ENCODE measurements around the gene HPCAL4.

Gene HPCAL4

DNA sequence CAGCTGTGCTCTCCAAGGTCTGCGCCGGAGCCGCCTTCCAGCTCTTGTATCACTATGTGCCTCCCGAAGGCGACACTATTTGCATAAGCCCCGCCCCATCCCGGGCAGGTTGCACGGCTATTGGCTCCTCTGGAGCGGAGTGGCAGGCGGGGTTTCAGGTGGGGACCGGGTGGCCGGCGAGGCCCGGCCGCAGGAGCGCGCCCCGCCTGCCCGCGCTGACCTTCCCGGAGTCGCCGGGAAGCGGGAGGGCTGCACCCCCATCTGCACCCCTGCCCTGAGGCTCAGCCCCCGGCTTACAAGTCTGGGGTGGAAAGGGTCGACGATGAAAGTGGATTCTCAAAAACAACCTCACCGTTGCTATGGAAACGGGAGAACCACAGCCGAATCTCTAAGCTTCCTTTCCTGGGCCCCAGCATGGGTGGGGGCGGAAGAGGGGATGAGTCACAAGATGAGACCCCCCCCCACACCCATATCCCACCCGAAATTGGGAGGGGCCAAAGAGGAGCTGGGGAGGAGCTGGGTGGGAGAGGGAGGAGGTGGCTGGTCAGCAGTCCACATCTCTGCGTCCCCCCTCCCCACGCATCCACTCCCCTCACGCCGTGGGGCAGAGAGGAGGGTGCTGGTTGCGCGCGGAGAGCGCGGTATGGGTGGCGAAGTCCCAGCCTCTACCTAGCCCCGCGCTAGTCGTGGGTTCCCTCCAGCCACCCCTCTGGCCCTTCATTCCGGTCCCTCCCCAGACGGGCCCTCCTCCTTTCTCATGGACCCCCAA is at the start of gene HPCAL4:
Gene HPCAL4 (minus strand): TSS at position 51 of the 769 bp plus-strand sequence. CDS start 6,830 bp downstream, outside the sequence.
- DNase-seq (ENCODE audit: low spot score) = peak; percentile 87

DNA sequence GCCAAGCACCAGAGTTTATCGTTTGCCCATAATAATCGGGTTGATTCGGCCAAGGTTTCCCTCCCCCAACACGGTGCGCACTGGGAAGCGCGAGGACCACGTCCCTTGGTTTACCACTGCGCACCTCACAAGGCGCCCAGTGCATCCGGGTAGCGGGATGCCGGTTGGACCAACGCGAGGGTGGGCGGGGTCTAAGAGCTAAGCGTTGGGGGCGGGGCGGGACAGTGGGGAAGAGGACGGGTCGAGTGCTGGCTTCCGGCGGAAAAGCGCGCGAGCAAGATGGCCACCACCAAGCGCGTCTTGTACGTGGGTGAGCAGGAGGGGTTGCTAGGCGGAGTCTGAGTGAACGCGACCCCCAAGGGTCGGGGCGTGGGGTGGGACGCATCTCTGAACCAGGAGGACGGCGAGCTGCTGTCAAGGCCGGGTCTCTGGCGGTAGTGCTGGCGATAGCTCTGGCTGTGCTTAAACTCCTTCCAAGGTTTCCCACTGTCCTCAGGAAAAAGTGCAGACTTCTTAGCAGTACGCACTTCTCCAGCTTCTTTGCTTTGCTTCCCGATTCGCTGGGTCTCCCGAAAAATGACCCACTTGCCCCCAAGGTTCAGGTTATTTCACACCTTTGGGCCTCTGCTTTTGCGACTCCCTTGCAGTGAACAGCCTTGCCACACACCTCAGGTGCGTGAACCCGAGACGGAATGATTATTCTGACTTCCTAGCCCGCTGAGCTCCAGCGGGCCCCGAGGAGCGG is 47.6 kb upstream of the HPCAL4 start, which contains the start of gene PPIE:
Gene PPIE (plus strand): TSS at position 261 of the 745 bp plus-strand sequence. CDS start 19 bp downstream, at position 280.
- DNase-seq (ENCODE audit: low spot score) = peak; percentile 97

DNA sequence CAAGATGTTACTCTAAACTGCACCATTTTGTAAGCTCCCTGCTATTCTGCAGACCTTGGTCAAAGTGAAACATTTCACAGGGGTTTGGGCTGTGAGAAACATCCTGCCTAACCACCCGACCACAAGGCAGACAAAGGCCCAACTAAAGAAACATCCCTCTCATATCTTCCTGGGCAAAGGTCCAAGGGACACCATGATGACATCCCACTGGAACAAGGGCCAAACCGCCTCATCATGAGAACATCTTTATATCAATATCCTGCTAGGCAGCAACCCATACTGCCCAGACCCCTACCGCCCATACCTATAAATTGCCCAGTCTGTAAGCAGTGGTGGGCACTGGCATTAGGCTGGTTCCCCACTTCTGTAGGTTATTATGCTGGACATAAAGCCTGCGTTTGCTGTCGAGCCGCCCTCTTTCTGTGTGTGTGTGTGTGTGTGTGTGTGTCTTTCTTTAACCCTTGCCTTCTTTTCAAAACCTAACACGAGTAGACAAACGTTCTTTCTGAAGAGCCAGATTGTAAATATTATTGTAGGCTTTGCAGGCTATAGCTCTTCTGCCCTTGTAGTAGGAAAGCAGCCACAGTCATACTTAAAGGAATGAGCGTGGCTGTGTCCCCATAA is 46.4 kb upstream of the HPCAL4 start:
- no peak for DNase-seq (ENCODE audit: low spot score)

DNA sequence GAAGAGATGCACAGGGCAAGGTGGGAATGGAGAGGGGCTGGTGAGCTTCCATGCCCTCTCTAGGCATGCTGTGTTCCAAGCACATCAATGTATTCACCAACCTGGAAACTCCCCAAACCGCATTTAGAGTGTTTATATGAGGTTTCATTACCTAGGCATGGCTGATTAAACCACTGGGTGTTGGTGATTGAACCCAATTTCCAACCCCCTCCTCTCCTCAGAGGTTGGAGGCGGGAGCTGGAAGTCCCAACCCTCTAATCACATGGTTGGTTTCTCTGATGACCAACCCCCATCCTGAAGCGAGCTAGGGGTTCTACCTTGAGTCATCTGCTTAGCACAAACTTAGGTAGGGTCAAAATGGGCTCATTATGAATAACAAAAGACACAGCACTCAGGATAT is 44.5 kb upstream of the HPCAL4 start:
- no peak for DNase-seq (ENCODE audit: low spot score)

DNA sequence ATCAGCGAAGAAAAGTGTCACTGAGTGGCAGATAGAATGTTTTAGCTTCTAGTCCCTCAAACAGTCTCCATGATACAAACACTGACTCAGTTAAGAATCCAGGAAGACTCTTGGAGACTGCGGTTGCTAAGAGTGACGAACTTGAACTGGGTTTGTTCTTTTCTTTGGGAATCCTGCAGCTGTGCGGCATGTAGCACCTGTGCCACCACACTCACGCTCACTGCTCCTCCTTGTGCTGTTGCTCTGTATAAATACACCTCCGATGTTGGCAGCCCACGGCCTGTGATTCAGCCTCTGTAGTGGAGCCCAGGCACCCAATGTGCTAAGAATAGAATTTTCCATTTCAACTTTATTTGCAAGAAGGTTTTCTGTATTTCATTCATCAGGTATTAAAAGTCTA is 41.9 kb upstream of the HPCAL4 start:
- no peak for DNase-seq (ENCODE audit: low spot score)

DNA sequence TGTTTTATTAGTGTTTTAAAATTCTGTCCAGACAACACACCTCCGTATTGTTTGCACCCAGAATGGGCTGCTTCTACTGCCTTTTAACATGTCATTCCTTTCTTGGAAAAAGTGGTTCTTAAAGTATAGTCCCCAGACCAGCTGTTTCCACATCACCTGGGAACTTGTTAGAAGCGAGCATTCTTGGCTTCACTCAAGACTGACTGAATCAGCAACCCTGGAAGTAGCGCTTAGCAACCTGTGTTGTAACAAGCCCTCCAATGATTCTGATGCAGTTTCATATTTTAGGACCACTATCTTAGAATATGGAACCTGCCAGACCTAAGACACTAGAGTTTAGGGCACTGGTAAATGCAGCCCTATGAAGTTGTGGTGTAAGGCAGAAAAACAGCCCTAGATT is 41.5 kb upstream of the HPCAL4 start:
- no peak for DNase-seq (ENCODE audit: low spot score)

DNA sequence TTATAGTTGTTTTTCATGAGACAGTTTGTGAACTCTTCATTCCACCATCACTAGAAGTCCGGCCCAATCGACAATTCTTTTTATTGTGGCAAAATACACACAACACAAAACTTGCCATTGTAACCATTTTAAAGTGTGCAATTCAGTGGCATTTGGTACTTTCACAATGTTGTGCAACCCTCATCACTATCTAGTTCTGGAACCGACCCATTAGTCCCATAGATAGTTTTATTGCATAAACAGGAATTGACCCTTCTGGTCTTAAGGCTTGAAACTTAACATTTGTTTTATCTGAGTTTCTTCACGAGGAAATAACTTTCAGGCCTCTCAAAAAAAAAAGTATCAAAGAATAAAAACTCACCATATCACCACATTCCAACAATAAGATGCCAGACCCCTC is 38.6 kb upstream of the HPCAL4 start:
- DNase-seq (ENCODE audit: low spot score) = no peak

DNA sequence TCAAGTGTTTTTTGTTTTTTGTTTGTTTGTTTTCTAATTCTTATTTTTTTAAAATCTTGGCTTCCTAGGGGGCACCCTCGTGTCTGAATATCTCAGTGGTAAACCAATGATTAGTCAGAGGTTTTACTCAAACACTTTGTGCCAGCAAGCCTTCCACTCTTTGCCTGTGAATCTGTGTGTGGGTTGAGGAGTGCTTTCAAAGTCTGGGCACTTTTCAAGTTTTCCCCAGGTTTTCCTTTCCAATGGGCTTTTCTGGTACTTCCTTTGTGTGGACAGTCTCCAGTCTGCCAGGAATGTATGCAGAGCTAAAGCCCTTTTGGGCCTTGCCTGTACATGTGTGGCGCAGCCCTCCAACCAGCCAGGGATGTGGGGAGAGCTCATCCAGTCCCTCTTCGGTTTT is 37.8 kb upstream of the HPCAL4 start:
- DNase-seq (ENCODE audit: low spot score) = peak; percentile 38

DNA sequence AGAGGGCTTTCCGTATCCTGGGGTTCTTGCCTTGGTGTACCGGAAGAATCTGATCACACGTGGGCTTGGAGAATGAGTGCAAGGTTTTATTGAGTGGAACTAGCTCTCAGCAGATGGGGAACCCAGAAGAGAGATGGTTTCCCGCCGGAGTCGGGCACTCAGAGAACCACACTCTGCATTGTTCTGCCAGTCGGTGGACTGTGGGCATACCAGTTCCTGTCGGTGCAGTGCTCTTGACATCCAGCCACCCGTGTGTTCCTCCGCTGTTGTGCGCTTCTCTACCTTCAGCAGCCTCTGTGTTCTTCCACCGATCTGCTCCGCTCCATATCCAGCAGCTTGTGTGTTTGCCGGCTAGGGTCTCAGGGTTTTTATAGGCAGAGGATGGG is 36.7 kb upstream of the HPCAL4 start:
- no peak for DNase-seq (ENCODE audit: low spot score)

DNA sequence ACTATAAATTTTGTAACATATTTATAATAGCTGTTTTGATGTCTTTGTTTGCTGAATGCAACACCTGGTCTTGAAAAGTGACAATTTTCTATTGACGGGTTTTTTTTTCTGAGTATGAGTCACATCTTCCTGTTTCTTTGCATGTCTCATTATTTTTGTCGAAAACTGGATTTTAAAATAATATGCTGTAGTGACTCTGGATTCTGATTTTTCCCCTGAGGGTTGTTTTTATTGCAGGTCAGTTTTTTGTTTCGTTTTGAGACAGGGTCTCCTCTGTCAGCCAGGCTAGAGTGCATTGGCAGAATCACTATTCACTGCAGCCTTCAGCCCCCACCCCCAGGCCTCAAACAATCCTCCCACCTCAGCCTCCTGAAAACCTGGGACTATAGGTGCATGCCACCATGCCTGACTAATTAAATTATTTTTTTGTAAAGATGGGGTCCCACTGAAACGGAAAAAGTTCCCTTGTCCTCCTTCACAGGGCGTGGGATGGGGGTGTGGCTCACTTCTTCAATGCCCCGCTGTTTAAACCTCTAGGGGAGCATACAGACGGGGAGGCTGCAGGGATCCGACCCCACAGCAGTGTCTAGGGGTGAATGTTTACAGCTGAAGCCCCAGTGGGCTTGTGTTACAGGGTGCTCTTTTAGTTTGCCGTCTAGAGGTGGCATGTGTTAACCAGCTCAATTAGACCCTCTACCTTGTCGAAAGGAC is 36.1 kb upstream of the HPCAL4 start:
- no peak for DNase-seq (ENCODE audit: low spot score)

DNA sequence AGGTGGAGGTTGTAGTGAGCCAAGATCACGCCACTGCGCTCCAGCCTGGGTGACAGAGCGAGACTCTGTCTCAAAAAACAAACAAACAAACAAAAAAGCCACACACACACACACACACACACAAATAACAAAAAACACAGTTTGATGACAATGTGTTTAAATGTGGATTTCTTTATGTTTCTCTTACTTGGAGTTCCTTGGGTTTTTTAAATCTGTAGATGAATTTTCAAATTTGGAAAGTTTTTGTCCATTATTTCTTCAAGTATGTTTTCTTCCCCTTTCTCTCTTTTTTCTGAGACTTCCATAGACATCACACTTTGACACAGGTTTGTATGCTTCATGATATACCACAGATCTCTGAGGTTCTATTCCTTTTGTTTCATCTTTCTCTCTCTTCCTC is 35.4 kb upstream of the HPCAL4 start:
- no peak for DNase-seq (ENCODE audit: low spot score)

DNA sequence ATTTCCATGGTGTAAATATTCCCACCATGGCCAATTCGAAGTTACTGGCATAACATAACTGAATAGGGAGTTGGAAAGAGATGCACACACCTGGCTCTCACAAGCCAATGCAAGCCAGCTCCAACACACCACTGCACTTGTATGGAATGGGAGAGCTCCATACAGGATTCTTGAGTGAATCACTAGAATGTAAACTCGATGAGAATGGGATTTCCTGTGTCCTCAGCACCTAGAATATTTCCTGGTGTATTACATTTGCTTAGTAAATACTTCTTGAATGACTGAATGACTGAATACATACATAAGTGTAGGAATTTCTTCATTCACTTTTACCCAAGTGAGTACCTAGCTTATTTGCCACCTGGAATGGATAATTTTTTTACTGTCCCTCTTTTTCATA is 31.3 kb upstream of the HPCAL4 start:
- no peak for DNase-seq (ENCODE audit: low spot score)

DNA sequence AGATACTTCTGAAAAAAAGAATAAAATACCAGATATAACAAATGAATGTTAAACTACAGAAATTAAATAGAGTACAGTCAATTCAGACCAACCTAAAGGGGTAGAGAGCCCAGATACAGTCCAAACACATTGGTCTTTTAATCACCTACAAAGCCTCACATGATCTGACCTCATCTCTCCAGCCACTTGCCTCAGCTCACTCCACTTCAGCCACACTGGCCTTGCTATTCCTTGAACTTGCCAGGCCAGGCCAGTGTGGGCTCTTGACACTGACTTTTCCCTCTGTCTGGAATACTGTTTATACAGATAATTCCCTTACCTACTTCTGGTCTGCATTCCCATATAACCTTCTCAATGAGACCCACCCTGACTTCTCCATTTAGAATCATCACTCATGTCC is 30.4 kb upstream of the HPCAL4 start:
- DNase-seq (ENCODE audit: low spot score) = no peak

DNA sequence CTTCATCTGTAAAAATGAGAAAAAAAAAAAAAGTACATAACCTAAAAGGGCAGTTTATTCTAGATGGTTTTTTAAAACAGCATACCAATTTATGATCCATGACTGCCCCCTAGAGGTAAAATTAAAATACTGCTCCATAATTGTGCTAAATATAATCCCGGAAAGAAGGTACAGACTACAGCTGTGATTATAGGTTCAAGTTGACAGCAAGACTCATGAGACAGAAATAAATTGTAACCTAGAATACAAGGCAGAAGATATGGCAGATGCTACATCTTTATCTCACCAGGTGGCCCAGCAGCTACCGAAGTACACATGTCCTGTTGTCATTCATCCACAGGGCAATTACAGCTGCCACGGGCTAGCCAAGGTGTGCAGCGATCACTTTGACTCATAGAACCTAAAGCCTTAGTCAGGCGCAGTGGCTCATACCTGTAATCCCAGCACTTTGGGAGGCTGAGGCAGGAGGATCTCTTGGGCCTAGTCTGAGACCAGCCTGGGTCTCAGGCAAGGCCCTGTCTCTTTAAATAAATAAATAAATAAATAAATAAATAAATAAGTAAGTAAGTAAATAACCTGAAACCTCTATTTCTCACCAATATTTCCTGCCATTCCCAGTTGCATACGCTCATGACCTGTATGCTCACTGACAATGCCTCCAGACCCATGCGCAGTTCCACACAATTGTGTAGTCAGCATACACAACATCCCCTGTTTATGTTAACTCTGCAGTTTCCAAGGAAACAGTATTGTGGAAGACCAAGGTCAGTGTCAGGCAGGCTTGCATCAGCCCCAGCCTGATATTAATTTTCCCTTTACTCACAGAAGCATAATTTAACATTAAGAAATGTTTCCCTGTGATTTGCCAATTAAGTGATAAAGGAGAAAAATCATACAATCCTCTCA is 29.1 kb upstream of the HPCAL4 start:
- peak; percentile 40 for DNase-seq (ENCODE audit: low spot score)

DNA sequence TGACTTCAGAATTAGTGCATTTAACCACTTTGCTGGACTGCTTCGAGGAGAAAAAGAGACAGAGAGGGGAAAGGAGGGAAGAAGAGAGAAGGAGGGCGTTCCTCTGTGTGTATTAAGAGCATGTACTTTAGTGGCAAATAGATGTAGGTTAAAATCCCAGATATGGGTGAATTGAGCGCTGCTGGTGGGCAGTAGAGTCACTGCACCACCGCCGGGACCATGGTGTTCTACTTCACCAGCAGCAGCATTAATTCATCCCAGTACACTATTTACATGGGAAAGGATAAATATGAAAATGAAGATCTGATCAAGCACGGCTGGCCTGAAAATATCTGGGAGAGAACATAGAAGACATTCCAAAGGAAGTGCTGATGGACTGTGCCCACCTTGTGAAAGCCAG is 26.6 kb upstream of the HPCAL4 start:
- no peak for DNase-seq (ENCODE audit: low spot score)

DNA sequence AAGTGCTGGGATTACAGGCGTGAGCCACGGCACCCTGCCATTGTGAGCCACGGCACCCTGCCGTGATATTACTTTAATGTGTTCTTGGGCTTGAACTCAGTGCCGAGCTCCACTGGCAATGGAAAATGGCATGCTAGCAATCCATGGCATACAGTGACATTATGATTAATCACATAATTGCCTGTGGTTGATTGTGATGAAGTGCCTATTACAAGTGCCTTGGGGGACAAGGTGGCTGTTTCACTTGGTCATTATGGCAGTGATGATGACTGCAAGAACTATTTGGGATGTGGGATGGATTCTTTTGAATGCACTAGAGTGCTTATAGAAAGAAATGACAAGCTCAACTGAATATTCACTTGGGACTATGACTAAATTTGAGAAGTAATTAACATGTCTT is 22.3 kb upstream of the HPCAL4 start:
- no peak for DNase-seq (ENCODE audit: low spot score)

DNA sequence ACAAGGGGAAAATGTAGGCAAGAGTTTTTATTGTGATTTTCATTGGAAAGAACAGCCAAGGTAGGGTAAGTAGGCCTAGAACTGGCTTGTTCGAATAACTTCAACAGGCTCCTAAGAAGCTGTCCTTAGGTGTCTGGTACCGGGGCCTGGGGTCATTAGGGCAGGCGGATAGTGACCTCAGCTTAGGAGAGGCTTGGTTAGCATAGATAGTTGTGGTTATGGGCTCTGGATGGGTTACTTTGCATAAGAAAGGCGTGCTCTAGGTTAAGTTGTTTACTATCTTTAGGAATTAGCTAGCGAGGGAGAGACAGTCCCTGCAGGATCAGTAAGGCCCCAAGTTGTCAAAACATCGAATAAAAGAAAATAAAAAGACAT is 20.7 kb upstream of the HPCAL4 start:
- DNase-seq (ENCODE audit: low spot score) = no peak

DNA sequence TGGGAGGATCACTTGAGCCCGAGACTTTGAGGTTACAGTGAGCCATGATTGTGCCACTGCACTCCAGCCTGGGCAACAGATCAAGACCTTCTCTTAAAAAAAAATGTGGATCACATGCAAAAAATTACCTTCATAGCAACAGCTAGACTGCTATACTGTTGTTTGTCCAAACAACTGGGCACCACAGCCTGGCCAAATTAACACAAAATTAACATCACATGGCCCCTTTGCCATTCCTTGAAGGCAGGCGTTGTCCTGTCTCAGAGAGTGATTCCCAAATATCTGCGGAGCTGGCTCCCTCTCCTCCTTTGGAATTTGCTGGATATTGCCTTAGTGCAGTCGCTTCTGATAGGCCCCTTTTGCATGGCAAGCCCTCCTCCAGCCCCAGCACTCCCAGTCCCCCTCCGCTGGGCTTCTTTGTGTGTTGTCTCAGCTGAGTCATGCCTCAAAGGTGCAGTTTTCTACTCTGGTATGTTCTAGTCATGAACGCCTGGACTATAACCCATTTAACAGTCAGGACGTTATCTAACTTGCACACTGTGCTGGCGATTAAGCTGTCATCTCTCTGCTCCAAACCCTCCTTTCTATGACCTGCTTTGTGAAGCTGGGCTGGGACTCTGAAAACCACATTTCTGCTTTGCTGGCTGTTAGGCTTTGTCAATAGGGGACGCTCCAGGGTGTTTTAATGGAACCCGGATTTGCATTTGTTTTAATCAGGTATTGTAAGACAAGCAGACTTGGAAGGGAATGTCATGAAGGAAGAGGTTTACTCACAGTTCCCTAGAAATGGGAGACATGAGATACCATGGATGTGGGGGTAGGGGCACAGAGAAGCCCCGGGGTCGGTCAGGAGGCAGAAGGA is 20.1 kb upstream of the HPCAL4 start:
- peak; percentile 19 for DNase-seq (ENCODE audit: low spot score)

DNA sequence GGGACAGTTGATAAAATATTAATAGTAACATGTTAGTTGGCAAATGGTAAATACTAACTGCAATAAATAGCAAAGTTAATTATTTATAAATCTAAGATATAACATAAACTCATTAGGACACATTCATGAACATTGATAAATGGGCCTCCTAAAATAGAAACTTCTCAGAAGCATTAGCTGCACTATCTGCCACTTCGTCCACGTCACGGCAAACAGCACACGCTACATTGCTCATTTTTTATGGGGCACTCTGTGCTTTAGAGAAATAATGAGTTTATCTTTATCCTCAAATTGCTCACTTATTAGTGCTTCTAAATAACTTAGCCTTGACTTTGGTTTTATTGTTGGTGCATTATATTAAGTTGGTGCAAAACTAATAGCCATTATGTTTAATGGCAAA is 16.3 kb upstream of the HPCAL4 start:
- DNase-seq (ENCODE audit: low spot score) = no peak

DNA sequence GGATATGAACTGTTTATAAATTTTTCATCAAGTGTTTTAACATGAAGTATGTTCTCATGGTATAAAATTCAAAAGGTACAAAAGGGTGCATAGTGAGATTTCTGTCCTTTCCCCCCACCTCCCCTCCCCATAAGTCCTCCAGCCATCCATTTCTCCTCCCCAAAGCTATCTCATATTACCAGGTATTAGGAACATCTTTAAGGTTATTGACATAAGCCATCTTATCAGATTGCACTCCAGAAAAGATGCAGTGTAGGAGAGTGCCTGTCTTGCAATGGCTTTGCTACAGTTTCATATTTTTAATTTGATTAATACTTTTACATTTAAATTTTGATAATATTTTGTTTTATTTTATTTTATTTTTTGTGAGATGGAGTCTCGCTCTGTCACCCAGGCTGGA is 13.5 kb upstream of the HPCAL4 start:
- DNase-seq (ENCODE audit: low spot score) = no peak
